GM19467 (cell line): Measurements from ENCODE around the gene LRCH3.
"Not testable (repeated sequence)": the region's sequence is repeated elsewhere in the genome, so short reads cannot be mapped to it uniquely, and the experiment has no call there.

ENCODE experiments used
- ATAC-seq: cut with Tn5 transposase; IDR thresholded peaks from one replicate; pipeline ENCODE4 v1.9.1; 2021; ENCODE audit warnings: mild to moderate bottlenecking, moderate library complexity; ENCODE audit not compliant: unreplicated experiment

LRCH3 gene

DNA sequence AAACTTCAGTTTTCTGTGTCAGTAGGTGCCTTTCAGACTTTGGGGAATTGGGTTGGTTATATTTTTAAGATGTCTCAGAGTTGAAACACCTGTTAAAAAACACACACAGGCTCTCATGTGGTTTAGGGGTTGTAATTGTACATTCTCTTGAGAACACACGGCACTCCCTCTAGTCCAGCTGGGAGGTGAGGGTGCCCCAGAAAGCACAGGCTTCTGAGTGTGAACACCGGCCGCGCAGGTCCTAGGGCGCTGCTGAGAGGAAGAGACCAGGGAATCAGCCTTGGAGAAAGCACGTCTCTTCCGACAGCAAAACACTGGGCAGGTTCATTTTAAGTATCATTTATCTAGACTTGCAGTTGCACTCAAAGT is 90.9 kb downstream of the LRCH3 start:
- ATAC-seq = no peak

DNA sequence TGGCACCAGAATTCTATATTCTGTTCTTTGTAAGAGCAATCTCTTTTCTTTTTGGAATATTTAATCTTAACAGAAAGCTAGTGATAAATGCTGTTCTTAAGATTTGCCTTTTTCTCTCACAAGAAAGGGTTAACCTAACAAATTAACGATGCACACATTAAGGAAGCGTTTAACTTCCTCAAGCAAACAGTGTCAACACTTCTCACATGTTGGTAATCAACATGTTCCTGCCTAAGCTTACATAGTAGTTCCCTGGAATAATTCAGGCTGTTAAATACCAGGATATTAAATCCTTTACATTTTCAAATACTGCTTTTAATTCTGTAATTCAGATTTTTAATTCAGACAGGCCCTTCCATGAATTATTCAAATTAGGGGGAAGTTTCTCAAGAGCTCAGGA is 91.5 kb downstream of the LRCH3 start:
- ATAC-seq = no peak

- ATAC-seq = no peak
Measured at GRCh38 chr3:197883541-197883940, 92.5 kb downstream of the LRCH3 start.

DNA sequence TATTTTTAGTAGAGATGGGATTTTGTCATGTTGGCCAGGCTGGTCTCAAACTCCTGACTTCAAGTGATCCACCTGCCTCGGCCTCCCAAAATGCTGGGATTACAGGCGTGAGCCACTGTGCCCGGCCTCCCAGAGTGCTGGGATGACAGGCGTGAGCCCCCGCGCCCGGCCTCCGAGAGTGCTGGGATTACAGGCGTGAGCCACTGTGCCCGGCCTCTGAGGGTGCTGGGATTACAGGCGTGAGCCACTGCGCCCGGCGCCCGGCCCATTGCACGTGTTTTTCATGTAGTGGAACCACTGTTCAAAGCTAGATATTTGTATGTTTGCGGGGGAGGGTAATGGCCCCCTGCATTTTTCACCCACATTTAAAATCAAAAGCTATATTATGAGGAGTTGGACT is 93.3 kb downstream of the LRCH3 start:
- ATAC-seq = not testable (repeated sequence)

DNA sequence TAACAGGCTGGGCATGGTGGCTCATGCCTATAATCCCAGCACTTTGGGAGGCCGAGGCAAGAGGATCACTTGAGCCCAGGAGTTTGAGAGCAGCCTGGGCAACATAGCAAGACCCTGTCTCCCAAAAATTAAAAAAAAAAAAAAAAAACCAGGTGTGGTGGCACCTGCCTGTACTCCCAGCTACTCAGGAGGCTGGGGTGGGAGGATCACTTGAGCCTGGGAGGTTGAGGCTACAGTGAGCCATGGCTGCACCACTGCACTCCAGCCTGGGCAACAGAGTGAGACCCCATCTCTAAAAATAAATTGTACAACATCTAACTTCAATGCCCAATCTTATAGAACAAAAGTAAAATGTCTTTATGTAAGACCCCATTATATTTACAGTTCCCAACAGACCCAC is 95.0 kb downstream of the LRCH3 start:
- not testable (repeated sequence) for ATAC-seq

GRCh38 chr3:197887430-197888053 is 96.5 kb downstream of the LRCH3 start:
- ATAC-seq = not testable (repeated sequence)

DNA sequence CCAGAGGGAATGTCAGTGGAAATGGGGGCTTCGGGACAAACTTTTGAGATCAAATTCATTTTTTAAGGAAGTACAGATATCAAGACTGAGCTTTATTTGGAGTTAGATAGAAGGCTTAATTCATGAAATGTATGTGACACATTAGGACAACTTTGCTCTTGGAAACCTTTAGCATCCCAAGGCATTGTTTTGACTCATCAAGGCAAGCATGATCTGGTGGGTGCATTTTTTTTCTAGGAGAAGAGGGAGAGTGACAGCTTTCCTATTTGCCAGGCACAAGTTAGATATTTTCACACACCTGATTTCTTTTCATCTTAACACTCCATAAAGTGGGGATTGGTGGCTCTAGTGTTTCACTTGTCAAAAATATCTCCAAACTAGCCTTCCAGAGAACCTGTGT is 97.5 kb downstream of the LRCH3 start:
- ATAC-seq = no peak

DNA sequence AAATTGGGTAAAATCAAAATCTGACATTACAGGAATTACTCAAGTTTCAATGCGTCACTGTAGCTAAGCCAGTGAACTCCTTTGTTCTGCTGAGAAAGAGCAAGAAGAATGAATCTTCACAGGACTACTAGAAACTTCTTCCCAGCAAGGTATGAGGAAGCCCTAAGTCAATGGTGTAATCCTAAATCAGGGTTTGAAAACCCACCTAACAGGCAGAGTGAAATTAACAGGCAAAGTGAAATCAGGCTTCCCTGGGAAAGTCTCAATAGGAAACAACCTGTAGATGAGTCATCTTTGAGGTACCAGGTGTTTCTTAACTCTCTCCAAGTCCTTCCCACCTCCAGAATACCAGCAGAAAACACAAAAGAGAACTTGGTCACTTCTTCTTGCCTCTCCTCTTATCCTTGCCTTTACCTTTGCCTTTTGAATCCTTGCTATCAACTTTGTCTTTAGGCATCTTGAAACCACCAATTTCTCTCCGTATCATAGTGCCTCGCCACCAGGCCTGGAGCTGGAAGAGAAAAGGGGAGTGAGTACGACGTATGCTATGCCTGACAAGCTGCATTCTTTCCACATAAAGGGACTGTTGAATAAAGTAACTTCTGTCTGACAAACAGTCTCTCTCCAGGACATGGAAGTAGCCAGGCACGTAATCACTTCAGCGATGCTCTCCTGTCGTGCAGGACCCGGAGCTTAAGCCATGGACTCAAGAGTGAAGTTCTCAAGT is 98.3 kb downstream of the LRCH3 start:
- ATAC-seq = no peak

DNA sequence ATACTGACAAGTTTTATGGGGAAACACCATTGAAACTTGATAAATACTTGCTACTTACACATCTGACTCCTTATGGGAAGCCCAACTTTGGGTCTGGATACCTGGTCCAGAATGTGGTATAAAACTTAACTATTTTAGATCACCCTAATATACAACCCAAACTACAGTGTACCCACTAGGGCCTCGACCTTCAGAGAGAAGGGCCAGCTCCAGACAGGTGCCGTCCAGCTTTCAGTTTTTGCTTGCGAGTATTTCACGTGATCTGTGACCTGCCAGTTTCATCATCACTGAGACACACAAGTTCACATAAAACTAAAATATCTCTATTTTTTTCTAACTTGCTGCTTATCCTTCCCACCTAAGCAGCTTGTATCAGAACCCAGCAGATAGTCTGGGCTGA is 99.6 kb downstream of the LRCH3 start:
- no peak for ATAC-seq

- ATAC-seq = no peak
Measured at GRCh38 chr3:197892162-197892561, 101.1 kb downstream of the LRCH3 start.

DNA sequence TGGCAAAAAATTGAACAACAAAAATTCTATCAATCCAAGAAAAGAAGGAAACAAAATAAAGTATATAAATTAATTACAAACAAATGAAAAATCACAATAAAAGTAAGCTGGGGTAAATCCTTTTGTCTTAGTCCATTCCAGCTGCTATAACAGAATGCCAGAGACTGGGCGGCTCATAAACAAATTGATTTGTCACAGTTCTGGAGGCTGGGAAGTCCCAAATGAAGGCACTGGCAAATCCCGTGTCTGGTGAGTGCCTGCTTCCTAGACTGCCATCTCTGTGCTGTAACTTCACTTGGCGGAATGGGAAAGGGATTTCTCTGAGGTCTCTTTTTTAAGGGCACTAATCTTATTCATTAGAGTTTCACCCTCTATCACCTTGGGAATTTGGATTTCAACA is 105.4 kb downstream of the LRCH3 start:
- no peak for ATAC-seq

DNA sequence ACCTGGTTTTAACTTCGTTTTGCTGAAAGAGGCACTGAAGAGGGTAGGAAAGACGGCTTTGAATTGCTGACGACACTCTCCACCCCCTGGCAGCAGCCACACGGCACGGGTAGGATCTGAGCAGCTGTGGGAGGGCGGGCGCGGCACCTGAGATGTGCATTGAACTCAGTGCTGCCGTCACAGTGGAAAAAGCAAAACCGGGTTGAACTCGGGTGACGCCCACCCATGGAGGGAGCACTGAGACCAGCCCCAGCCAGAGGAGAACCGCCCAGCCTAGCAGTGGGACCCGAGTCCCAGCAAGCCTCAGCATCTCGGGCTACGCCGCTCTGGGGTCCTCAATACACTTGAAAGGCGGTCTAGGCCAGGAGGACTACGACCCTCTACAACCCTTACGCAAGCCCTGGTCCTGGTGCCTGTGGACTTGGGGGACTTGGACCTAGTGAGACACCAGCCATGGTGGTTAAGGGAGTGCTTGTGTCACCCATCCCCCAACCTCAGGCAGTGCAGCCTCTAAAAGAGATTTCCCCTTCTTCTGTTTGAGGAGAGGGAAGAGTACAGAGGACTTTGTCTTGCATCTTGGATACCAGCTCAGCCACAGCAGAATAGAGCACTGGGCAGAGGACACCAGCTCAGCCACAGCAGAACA is 108.9 kb downstream of the LRCH3 start:
- ATAC-seq = no peak

DNA sequence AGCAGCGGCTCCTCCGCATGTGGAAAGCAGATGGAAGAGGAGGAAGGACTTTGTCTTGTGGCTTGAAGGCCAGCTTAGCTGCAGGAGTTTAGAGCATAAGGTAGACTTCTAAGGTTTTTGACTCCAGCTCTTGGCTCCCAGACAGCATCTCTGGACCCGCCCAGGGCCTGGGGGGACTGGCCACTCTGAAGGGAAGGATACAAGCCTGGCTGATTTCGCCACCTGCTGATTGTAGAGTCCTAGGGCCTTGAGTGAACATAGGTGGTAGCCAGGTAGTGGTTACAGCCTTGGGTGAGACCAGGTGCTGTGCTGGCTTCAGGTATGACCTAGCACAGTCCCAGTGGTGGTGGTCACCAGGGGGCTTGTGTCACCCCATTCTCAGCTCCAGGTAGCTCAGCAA is 110.6 kb downstream of the LRCH3 start:
- ATAC-seq = no peak

DNA sequence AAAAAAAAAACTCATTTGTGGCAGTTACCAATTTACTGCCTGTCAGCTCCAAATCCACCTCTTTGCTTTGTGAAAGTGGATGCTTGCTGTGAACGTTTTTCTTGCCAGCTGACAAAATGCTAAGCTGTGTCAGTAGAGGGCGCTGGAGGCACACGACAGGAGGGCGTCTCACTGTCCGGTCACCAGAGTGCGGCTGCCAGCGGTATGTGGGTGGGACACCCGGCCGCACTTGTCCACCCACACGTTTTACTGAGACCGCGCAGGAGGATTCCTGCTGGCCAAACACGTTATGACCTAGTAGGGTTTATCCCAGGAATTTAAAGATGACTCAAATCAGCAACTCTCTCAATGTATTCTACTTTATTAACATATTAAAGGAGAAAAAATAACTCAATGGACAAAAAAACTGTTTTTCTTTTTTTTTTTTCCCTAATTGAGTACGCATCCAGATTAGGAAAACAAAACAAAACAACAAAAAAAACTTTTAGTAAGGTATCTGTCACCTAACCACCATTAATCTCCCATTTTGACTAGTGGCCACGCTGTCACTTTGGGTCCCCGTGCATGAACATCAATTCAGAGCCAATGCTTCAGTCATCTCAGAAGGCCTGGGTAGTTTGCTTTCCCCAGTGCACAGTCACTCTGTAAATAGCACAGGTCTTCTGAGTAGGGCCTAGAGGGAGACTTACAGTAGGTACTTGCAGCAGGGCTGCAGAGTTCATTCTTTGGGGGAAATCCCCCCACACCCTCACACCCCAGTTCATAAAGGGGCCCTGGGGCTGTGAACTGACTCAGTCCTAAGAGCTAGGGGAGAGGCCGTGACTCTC is 115.2 kb downstream of the LRCH3 start:
- ATAC-seq = peak; percentile 79

DNA sequence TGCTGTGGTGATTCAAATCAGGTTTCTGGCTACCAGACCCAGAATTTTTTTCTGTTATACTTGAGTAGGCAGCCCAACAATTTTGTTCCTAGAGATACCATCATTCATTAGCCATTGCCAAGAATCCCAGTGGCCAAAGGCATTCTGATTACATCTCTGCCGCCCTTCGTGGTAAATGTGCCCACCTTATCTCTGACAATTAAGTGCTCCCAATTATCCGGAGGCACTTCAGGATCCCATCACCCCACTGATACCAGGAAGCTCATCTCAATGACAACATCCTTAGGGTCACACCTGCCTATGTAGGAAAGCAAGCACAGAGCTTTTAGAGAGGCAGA is 115.8 kb downstream of the LRCH3 start:
- no peak for ATAC-seq

- ATAC-seq = no peak
Measured at GRCh38 chr3:197907196-197907595, 116.1 kb downstream of the LRCH3 start.

GRCh38 chr3:197908550-197908949 is 117.5 kb downstream of the LRCH3 start:
- ATAC-seq = not testable (repeated sequence)

DNA sequence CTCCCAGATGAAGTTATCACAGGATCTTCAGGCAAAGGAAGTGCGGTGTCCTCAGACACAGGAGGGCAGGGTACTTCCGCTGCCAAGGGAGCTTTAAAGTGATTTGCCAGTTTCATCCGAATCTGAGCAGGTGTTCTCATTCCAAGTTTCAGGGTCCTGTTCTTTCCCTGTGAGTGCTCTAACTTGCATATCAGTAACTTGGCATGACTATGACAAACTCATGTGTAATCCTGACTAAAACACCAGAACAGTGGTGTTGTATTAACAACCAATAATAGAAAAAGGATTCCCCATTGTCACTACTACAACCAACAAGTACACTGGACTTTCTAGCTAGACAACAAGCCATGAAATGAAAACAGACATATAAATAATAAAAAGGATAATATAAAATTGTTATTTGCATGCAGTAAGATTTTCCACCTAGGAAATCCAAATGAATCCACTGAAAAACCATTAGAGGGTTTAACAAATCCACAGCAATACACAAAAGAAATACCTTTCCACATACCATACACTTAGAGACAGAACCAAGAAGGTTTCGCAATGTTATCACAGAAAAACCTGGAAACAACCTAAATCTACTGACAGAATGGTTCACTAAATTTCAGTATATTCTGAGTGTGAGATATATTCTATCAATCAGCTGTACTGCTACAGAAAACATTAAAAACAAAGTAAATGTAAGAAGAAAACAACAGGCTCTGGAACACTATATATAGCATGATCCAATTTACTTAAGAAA is 118.1 kb downstream of the LRCH3 start:
- ATAC-seq = no peak

DNA sequence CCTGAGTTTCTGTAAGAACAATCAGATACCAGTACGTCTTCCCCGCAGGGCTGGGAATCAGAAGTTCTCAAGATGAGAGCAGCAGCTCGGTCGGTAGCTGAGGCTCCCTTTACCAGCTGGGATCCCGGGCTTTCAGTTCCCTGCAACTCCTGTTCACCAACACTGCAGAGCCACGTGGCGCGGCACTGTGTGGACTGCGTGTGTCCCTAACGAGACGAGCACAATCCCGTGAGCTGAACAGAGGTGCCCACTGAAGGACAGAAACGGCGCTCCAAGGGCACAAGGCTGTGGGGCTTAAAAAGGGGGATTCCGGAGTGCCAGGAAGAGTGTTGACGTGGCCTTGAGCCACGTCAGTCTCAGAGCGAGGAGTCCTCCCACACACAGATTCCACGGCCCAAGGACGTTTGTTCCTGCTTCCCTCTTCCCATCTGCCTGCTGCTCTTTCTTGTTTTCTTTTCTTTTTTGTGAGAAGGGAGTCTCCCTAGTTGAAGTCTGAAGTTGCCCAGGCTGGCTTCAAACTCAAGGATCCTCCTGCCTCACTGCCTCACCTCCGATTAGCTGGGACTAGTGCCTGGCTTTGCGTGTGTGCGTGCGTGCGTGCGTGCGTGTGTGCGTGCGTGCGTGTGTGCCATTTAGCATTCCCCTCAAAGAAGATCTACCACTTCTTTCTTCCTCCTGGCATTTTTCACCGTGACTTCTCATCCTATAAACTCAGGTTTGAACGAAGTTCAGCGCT is 121.9 kb downstream of the LRCH3 start:
- no peak for ATAC-seq
